Measurements from ENCODE around the gene KCNIP3. TPM values are rescaled to one million over a fixed set of nuclear protein-coding genes. Genes with fewer than 3 reads are reported as not detected.

The KCNIP3 gene
- total and polyA plus RNA-seq, 9 of the 15 experiments (the other 6 are each of a cell fraction or from before 2014, with no cell fraction given): 0.04 TPM; not detected in 8

GRCh38 chr2:95402370-95403203, 105.4 kb downstream of the KCNIP3 start, which contains the start of gene FAHD2A (continued):
- TF ChIP-seq SRF (CRISPR knock-in tag; IDR thresholded peaks at IDR 0.05) (0 out of 4 replicates have a peak, but pooled peaks of 1 of the 2 experiments have one; percentile 33), RBFOX2 (IDR thresholded peaks at IDR 0.05; ENCODE audit: low read depth, low read length) (peak; percentile 92), THRAP3 (IDR thresholded peaks at IDR 0.05; ENCODE audit: borderline replicate concordance) (no peak), SIN3B (IDR thresholded peaks at IDR 0.05; ENCODE audit: low read depth) (peak; percentile 88), ZBTB43 (CRISPR knock-in tag; IDR thresholded peaks at IDR 0.05) (0 out of 2 replicates have a peak, but pooled peaks have one; percentile 32), MED1 (CRISPR knock-in tag; IDR thresholded peaks at IDR 0.05; ENCODE audit: borderline replicate concordance) (no peak), DIDO1 (tag; IDR thresholded peaks at IDR 0.05; ENCODE audit: low read depth) (peak; percentile 50; the same call in 1 of the 2 replicates), BDP1 (IDR thresholded peaks at IDR 0.05; ENCODE audit: insufficient read depth, insufficient read length) (no peak), HNRNPH1 (optimal IDR thresholded peaks at IDR 0.05; ENCODE audit: low read depth, low read length) (no peak), KAT7 (CRISPR knock-in tag; IDR thresholded peaks at IDR 0.05; ENCODE audit: borderline replicate concordance) (no peak; the same call in 1 of the 2 replicates), UBTF (IDR thresholded peaks at IDR 0.05; ENCODE audit: borderline replicate concordance in 1 of 2, low read depth in 2 of 2, low read length in 2 of 2) (peak in 1 of 2 experiments; percentile 37; a peak in 1 of 4 replicates), MNT (conservative IDR thresholded peaks at IDR 0.05) (peak; percentile 44 to 79; a peak in 3 of 4 replicates), TBP (optimal IDR thresholded peaks at IDR 0.05; ENCODE audit: low read depth, low read length) (peak; percentile 79), NCOA6 (IDR thresholded peaks at IDR 0.05) (peak; percentile 59; the same call in 1 of the 2 replicates), ZNF232 (CRISPR knock-in tag; IDR thresholded peaks at IDR 0.05) (0 out of 2 replicates have a peak, but pooled peaks have one; percentile 54), JUND (IDR thresholded peaks at IDR 0.05; ENCODE audit: borderline replicate concordance, low read depth, low read length) (peak; percentile 34; the same call in 1 of the 2 replicates), JUND (tag; IDR thresholded peaks at IDR 0.05; ENCODE audit: borderline replicate concordance, low read depth, low read length) (no peak), NFIC (IDR thresholded peaks at IDR 0.05) (peak; percentile 58), MBD2 (IDR thresholded peaks at IDR 0.05; ENCODE audit: borderline replicate concordance, low read depth) (peak; percentile 72; the same call in 1 of the 2 replicates), HCFC1 (IDR thresholded peaks at IDR 0.05; ENCODE audit: low read depth, low read length) (peak; percentile 72), SIN3A (IDR thresholded peaks at IDR 0.05; ENCODE audit: borderline replicate concordance in 2 of 2, control insufficient read depth in 1 of 2, low read depth in 2 of 2, low read length in 2 of 2) (peak; percentile 29 to 72; a peak in 1 of 4 replicates), CREM (IDR thresholded peaks at IDR 0.05; ENCODE audit: low read depth) (peak; percentile 99), RB1 (IDR thresholded peaks at IDR 0.05; ENCODE audit: low read depth) (peak; percentile 78)

All from K562 (cell line).